ENCODE results near the gene MED27.

MED27 gene

GRCh38 chr9:131968632-131969031, 111.0 kb downstream of the MED27 start:
- no peak for TF ChIP-seq POLR2A (IDR thresholded peaks at IDR 0.05; ENCODE audit: extremely low read depth, insufficient read length)
- TF ChIP-seq, protein P1, sequence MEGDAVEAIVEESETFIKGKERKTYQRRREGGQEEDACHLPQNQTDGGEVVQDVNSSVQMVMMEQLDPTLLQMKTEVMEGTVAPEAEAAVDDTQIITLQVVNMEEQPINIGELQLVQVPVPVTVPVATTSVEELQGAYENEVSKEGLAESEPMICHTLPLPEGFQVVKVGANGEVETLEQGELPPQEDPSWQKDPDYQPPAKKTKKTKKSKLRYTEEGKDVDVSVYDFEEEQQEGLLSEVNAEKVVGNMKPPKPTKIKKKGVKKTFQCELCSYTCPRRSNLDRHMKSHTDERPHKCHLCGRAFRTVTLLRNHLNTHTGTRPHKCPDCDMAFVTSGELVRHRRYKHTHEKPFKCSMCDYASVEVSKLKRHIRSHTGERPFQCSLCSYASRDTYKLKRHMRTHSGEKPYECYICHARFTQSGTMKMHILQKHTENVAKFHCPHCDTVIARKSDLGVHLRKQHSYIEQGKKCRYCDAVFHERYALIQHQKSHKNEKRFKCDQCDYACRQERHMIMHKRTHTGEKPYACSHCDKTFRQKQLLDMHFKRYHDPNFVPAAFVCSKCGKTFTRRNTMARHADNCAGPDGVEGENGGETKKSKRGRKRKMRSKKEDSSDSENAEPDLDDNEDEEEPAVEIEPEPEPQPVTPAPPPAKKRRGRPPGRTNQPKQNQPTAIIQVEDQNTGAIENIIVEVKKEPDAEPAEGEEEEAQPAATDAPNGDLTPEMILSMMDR (IDR thresholded peaks at IDR 0.05; ENCODE audit: low read depth, low read length) = no peak
- no peak for TF ChIP-seq MYC (IDR thresholded peaks at IDR 0.05; ENCODE audit: low read depth, low read length)
- TF ChIP-seq, protein P2, sequence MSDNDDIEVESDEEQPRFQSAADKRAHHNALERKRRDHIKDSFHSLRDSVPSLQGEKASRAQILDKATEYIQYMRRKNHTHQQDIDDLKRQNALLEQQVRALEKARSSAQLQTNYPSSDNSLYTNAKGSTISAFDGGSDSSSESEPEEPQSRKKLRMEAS (IDR thresholded peaks at IDR 0.05; ENCODE audit: low read depth, low read length) = no peak
- no peak for DNase-seq (ENCODE audit: low read depth)
- H3K4me3 ChIP-seq (ENCODE audit: low read depth, low read length) = no peak overlapping the region

- no peak for DNase-seq (ENCODE audit: low read depth)
- no peak overlapping the region for H3K4me3 ChIP-seq (ENCODE audit: low read depth, low read length)
- TF ChIP-seq, protein P1 (IDR thresholded peaks at IDR 0.05; ENCODE audit: low read depth, low read length) = no peak
- no peak for TF ChIP-seq MYC (IDR thresholded peaks at IDR 0.05; ENCODE audit: low read depth, low read length)
- TF ChIP-seq POLR2A (IDR thresholded peaks at IDR 0.05; ENCODE audit: extremely low read depth, insufficient read length) = no peak
- TF ChIP-seq, protein P2 (IDR thresholded peaks at IDR 0.05; ENCODE audit: low read depth, low read length) = no peak
Measured at GRCh38 chr9:131965841-131966240, 113.8 kb downstream of the MED27 start.

DNA sequence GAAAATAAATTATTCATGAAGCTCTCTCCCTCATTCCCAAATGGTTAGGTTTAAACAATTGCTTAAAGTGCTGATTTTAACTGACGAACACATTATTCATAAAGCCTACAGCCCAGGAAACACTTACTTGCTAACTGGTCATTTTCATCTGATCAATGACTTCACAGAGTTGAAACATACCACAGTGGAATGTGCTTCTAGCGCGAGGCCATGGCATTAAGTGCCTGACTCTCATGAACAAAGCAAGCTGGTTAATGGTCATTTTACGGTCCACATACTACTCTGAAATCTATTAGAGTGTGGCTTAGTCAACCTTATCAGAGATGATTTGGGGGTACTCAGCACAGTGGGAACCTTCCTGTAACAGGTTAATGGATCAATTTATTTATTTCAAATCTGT, 114.6 kb downstream of the MED27 start:
- no peak overlapping the region for H3K4me3 ChIP-seq (ENCODE audit: low read depth, low read length)
- TF ChIP-seq, protein P2 (IDR thresholded peaks at IDR 0.05; ENCODE audit: low read depth, low read length) = no peak
- TF ChIP-seq, protein P1 (IDR thresholded peaks at IDR 0.05; ENCODE audit: low read depth, low read length) = no peak
- TF ChIP-seq MYC (IDR thresholded peaks at IDR 0.05; ENCODE audit: low read depth, low read length) (no peak), POLR2A (IDR thresholded peaks at IDR 0.05; ENCODE audit: extremely low read depth, insufficient read length) (no peak)
- DNase-seq (ENCODE audit: low read depth) = no peak

GRCh38 chr9:131963072-131964030, 116.3 kb downstream of the MED27 start:
- no peak for DNase-seq (ENCODE audit: low read depth)
- no peak overlapping the region for H3K4me3 ChIP-seq (ENCODE audit: low read depth, low read length)
- TF ChIP-seq, protein P2 (IDR thresholded peaks at IDR 0.05; ENCODE audit: low read depth, low read length) = no peak
- TF ChIP-seq POLR2A (IDR thresholded peaks at IDR 0.05; ENCODE audit: extremely low read depth, insufficient read length) = no peak
- TF ChIP-seq, protein P1 (IDR thresholded peaks at IDR 0.05; ENCODE audit: low read depth, low read length) = no peak
- no peak for TF ChIP-seq MYC (IDR thresholded peaks at IDR 0.05; ENCODE audit: low read depth, low read length)

DNA sequence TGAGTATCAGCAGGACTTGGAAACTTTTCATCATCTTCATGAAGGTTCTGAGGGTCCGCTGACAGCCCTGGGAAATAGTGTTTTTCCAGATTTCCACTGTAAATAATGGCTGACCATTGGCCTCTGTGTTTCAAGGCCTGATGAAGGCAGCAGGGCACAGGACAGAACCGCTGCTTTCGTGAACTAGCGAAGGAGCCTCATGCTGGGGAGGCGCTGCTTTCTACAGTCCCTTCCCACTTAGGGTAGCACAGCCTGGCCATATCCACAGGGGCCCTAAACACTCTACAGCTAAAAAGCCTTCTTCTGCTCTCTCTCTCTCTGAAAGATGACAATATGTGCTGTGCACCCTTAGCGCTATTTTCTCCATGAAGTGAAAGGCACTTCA, 118.2 kb downstream of the MED27 start:
- no peak for DNase-seq (ENCODE audit: low read depth)
- TF ChIP-seq, protein P2 (IDR thresholded peaks at IDR 0.05; ENCODE audit: low read depth, low read length) = no peak
- TF ChIP-seq POLR2A (IDR thresholded peaks at IDR 0.05; ENCODE audit: extremely low read depth, insufficient read length) (no peak), MYC (IDR thresholded peaks at IDR 0.05; ENCODE audit: low read depth, low read length) (no peak)
- TF ChIP-seq, protein P1 (IDR thresholded peaks at IDR 0.05; ENCODE audit: low read depth, low read length) = no peak
- H3K4me3 ChIP-seq (ENCODE audit: low read depth, low read length) = no peak overlapping the region
